ELR (cell line): ENCODE results near the gene SLC12A5.
"Not testable (repeated sequence)": the region's sequence is repeated elsewhere in the genome, so short reads cannot be mapped to it uniquely, and the experiment has no call there.

Source experiments
- DNase-seq: peaks from one replicate; pipeline ENCODE4 v3.0.0-alpha.2; 2015; ENCODE audit warnings: low read depth

The SLC12A5 gene

DNA sequence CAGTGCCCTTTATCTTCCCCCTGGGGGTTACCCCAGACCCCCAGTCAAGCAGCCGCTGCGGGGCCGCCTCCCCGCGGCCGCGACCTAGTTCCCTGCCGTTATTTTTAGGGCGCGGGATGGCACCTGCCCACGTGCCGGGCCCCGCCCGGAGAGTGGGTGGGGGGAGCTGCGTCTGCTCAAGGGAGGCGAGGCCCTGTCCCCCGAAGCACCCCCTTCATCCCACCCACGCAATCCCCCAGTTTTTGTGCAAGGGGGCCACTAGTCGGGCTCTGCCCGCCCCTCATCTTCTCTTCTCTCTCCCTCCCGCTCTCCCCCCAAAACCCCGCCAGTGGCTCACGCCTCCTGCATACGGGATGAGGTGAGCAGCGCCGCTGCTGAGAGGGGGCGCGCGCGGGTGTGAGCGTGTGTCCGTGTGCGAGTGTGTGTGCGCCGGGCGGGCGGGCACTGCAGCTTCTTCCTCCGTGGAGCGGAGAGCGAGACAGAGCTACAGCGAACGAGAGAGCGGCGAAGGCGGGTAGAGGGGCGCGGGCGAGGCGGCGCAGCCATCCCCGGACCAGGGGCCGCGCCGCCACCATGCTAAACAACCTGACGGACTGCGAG, at the start of gene SLC12A5:
SLC12A5 (plus strand) TSS at position 444 of the 600 bp plus-strand sequence; CDS start at position 574, 130 bp downstream.
- DNase-seq, result no peak

DNA sequence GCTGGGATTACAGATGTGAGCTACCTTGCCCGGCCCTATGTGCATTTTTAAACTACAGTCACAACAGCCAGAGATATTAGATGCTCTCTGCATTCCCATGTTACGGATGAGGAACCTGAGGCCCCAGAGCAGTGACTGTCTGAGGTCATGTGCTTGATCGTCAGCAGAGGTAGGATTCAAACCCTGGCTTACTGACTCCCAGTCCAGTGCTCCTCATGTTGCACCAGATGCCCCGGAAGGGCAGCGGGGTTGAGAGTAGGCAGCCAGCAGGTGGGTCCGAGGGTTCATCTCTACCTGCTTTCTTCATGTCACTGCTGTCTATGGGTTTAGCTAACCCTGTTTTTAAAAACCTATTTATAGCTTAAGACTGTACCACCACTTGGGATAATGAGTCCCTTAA, 47.8 kb upstream of the SLC12A5 start:
- DNase-seq, result no peak

DNA sequence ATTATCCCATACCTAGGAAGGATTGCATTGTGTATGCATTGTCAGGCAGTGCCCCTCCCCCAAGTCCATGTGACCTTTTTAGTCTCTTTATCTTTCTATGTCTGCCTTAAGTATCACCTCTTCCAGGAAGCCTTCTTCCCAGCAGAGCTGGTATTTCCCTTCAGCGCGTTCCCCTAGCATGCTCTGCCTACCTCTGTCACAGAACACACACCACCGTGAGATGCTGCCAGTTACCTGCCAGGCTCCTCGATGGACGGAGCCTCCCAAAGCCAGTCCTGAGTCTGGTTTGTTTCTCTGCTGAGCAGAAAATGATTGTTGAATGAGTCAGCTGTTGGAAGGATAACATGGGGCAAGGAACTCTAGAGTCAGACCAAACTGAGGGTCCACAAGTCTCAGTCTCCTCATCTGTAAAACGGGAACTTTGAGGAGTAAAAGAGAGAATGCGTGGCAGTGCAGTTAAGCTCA, 45.7 kb upstream of the SLC12A5 start:
- peak; percentile 35 for DNase-seq

DNA sequence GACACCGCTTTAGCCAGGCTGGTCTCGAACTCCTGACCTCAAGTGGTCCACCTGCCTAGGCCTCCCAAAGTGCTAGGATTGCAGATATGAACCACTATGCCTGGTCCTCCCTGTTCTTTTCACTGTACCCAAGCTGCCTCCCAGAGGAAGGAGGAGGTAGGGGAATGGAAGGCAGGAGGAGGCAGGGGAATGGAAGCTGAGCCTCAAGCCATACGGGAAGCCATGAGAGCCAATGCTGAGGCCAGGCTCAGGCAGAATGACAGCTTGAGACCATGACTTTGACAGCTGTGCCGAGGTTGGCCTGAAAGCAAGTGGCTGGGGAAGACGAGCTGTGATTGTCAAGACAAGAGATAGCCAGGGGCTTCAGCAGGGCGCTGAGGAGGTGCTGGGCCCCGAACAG, 43.4 kb upstream of the SLC12A5 start:
- peak; percentile 49 for DNase-seq

DNA sequence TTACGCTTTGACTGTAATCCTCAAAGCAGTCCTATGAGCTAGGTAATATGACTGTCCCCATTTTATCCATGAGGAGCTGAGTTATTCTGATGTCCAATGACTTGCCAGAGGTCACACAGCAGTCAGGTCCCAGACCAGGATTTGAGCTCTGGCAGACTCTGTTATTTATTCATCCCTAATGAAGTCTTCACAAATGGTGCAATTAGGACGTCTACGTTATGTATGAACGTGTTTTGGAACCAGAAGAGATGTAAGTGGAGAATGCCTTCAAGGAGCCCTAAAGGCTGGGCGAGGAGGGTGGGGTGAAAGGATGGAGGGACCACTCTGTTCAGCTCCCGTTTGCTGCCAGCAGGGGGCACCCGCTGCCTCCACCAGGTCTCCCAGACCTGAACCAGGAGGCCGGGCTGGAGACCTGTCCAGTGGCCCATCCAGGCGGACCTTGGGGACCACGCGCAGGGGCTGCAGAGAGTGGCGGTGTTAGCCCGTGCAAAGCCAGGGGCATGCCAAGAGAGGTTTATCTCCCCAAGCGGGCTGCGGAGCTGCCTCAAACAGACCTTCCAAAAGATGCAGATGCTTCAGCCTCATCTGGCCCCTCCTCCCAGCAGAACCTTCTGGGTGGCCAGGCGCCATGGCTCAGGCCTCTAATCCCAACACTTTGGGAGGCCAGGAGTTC, 41.8 kb upstream of the SLC12A5 start:
- DNase-seq, result peak; percentile 82

DNA sequence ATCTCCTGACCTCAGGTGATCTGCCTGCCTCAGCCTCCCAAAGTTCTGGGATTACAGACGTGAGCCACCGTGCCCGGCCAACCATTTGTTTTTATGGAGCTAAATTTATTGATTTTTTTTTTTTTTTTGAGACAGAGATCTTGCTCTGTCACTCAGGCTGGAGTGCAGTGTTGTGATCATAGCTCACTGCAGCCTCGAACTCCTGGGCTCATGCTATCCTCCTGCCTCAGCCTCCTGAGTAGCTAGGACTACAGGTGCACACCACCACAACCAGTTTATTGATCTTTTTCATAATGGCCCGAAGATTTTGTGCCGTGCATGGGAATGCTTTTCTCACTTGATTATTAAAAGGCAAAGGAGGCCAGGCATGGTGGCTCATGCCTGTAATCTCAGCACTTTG, 40.2 kb upstream of the SLC12A5 start:
- not testable (repeated sequence) for DNase-seq

DNA sequence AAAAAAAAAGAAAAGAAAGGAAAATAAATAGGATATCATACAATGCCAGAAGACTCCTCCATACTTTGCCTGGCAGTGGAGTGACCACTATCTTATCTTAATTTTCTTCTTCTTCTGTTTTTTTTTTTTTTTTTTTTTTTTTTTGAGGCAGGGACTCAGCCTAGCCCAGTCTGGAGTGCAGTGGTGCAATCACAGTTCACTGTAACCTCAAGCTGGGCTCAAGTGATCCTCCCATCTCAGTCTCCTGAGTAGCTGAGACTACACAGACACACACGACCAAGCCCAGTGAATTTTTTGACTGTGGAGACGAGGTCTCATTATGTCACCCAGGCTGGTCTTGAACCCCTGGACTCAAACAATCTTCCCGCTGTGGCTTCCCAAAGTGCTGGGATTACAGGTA, 37.4 kb upstream of the SLC12A5 start:
- no peak for DNase-seq

DNA sequence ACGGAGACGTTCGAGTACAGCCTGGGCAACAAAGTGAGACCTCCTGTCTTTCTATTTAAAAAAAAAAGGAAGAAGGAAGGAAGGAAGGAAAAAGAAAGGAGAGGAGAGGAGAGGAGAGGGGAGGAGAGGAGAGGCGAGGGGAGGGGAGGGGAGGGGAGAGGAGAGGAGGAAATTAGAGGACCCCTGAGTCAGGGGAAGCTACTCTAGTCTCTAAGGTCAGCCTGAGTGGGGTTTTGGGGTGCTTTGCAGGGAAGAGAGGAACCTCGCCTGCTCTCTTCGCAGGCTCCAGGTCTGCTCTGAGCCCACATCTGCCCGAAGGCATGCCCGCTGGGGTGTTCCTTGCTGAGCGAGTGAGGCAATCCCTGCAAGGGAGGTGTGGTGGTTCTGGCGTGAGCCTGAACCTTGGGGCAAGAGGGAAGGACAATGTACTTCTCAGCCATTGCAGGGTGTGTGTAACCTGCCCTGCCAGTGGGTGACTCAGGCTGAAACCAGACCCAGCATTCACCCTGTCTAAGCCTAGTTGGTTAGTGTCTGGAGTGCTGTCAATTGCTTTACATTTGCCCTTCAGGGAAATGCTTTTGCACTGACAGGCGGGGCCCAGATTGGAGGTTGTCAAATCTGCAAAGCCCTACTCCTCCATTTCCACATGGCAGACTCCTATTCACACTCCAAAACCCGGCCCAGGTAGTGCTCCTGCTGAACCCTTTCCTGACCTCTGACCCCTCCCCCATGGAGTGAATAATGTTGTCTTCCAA, 35.6 kb upstream of the SLC12A5 start:
- peak; percentile 87 for DNase-seq

DNA sequence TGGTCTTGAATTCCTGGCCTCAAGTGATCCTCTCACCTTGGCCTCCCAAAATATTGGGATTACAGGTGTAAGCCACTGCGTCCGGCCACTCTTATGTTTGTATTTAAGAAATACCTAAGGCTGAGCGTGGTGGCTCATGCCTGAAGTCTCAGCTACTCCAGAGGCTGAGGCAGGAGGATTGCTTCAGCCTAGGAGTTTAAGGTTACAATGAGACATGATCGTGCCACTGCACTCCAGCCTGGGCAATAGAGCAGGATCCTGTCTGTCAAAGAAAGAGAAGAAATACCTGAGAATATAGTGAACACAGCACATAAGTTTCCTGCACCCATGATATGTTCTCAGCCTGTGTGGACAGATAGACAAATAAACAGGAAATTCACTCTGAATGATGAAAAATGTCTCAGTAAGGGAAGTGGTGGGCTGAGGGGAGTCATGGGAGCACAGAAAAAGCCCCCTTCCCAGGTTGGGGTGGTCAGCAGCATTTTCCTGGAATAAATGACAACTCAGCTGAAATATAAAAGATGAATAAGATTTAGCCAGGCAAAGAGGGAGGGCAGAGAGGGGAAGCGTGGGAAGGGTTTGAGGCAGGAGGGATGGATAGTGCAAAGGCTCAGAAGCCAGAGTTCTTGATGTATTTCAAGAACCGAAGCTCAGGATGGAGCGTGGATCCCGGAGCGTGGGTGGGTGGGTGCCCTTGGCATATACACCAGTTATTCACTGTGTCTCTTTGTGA, 34.1 kb upstream of the SLC12A5 start:
- DNase-seq, result no peak

DNA sequence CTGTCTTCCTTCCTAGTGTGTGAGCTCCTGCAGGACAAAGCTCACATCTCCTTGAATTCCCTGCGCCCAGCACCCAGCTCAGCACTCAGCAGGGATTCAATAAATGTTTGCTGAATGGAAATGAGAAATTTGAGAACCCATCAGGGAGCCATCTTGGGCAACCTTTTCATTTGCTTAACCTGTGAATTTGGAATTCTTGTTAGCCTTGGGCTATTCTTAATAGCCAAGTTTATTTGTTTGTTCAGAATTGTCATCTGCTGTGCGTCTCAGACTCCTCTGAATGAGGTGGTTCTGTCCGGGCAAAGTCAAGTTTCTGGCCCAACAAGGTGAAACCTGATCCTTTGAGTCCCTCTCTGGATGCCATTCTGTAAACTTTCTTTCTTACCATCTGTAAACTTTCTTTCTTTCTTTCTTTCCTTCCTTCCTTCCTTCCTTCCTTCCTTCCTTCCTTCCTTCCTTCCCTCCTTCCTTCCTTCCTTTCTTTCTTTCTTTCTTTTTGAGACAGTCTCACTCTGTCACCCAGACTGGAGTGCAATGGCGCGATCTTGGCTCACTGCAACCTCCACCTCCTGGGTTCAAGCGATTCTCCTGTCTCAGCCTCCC, 33.4 kb upstream of the SLC12A5 start:
- not testable (repeated sequence) for DNase-seq

DNA sequence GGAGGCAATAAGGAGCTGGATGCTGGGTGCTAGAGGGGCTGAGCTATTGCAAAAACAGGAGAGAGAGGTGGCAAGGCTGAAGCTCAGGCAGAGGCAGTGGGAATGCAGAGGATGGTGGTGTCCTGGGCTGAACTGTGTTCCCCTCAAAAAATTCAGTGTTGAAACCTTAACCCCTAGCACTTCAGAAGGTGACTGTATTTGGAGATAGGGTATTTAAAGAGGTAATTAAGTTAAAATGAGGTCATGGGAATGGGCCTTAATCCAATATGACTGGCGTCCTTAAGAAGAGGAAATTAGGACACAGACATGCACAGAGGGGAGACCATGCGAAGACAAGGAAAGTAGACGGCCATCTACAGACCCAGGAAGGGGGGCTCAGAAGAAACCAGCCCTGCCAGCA, 31.8 kb upstream of the SLC12A5 start:
- DNase-seq, result no peak

DNA sequence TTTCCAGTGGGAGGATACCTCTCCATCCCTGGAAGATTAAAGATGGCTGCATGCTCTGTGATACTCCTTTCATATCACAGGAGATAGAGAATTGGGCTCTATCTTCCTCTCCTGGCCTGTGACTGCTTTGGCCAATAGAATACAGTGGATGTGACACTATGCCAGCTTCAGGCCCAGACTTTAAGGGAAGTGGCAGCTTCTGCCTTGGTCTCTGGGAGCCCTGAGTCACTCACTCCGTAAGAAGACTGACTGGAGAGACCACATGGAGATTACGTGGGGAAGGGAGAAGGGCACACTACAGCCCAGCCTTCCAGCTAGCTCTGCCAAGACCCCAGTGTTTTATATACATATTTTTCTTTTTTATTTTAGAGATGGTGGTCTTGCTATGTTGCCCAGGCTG, 30.7 kb upstream of the SLC12A5 start:
- DNase-seq, result no peak

DNA sequence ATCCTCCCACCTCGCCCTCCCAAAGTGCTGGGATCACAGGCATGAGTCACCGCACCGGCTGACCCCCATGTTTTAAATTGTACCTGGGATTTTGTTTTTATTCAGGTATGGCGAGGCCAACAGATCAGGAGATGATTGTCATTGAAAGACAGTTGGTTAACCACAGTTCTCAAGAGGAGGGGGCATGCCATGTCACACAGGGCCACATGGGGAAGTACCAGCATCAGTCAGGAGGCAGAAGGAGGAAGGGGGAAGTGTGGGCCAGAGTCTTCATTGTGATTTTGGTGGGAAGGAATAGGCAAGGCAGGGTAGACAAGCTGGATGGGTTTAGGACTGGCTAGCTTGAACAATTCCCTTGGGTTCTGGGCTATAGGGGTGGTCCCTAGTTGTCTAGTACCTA, 30.3 kb upstream of the SLC12A5 start:
- DNase-seq, result no peak

DNA sequence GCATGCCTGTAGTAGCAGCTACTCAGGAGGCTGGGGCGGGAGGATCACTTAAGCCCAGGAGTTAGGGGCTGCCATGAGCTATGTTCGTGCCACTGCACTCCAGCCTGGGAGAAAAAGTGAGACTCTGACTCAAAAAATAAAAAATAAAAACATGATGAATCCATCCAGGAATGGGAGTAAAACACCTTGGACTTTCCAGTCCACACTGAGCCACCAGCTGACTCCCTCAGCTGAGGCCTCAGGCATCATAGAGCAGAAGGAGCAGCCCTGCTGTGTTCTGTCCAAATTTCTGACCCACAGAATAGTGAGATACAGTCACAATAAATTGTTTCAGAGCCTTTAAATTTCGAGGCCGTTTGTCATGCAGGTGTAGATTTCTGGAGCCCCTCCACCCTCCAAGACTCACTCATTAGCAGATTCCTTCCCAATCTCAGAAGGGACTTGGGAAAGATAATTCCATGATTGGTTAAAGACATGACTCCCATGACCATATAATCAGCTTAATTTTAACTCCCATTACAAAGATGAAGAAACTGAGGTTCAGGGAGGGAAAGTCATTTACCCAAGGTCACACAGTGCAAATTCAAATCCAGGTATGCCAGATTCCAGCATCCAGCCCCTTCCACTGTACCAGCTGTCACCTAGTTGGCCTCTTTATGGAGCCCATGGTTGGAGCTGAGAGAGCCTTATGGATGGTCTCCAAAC, 29.3 kb upstream of the SLC12A5 start:
- no peak for DNase-seq

DNA sequence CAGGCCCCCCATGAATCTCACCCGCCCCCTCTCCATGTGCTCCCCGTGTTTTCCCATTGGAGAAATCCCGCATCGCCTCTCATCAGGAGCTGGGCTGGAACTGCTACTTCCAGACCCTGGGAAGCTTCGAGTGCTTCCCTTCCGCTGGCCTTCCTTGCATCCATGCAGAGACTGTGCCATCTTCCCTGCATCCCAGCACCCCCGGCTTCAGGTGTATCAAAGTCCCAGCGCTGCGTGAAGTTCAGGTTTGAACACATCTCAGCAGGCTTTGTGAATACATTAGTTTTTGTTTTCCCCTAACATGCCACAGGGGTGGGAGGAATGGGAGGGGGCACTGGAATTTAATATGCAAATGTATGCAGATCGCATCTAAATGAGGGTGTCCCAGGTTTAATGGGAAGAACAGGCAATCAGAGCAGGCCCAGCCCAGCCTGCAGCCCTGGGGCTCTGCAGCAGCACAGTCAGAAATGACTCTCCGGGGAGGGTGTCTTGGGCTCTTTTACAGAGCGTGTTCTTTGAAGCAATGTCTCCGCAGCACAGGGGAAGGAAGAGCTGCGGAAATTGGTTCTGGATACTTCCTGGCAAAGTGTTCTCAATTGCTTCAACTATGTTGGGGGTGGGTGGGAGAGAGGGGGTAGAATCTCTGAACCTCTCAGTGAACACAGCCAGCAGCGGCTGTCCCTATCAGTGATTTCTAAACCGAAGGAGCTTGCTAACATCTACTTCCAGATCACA, 28.6 kb upstream of the SLC12A5 start:
- no peak for DNase-seq

DNA sequence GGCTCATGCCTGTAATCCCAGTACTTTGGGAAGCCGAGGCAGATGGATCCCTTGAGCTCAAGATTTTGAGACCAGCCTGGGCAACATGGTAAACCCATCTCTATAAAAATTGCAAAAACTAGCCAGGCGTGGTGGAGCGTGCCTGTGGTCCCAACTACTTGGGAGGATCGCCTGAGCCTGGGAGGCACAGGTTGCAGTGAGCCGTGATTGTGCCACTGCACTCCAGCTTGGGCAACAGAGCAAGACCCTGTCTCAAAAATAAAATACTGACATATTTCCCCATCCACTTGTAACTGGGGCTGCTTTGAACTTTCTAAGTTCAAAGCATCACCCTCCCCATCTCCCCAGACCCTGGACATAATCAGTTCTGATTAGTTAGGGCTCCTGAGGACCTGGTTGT, 27.5 kb upstream of the SLC12A5 start:
- DNase-seq, result no peak

DNA sequence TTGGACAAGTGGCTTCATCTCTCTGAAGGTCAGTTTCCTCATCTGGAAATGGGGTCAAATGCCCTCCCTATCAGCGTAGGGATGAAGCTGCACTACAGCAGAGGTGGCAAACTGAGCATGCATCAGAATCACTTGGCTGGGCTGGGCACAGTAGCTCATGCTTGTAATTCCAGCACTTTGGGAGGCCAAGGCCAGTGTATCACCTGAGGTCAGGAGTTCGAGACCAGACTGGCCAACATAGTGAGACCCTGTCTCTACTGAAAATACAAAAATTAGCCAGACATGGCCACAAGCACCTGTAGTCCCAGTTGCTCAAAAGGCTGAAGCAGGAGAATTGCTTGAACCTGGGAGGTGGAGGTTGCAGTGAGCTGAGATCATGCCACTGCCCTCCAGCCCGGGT, 27.0 kb upstream of the SLC12A5 start:
- no peak for DNase-seq

DNA sequence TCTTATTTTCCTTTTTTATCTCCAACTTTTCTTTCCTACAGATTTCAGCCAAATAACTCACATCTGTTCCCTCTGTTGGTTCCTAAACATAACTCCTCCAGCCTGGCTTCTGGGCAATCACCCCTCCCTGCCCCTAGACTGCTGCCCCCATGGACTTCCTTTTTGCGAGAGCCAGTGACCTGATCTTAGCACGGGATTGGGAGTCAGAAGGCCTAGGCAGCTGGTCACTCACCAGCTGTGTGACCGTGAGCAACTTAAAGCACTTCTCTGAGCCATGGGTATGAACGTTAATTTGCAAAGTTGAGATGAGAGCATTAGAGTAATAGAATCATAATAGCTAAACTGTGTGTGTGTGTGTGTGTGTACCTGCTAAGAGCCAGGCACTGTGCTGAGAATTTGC, 24.8 kb upstream of the SLC12A5 start:
- DNase-seq, result no peak

DNA sequence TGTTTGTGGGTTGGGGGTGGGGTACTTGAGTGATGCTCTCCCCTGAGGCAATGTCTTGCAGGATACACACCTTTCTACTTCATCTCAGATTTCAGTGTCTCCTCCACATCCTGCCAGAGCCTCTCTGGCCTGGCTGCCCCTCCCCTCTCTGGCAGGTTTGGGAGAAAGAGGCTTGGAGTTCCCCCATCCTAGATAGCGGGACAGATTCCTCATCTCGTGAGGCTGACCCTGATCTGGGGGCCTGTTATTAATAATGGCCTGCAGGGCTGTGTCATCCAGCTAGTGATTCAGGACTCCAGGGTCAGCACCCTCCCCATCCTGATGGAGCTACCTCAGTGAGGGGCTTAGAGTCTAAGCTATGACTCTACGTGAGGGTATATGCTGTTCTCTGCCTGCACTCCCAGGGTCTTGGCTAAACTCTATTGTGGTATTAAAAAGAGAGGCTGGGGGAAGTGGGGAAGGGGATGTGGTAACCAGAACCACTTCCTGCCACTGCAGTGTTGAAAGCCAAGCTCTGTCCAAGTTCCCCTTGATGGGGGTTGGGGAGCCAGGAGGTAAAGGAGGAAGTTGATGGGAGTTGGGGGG, 24.0 kb upstream of the SLC12A5 start:
- DNase-seq, result peak; percentile 39

DNA sequence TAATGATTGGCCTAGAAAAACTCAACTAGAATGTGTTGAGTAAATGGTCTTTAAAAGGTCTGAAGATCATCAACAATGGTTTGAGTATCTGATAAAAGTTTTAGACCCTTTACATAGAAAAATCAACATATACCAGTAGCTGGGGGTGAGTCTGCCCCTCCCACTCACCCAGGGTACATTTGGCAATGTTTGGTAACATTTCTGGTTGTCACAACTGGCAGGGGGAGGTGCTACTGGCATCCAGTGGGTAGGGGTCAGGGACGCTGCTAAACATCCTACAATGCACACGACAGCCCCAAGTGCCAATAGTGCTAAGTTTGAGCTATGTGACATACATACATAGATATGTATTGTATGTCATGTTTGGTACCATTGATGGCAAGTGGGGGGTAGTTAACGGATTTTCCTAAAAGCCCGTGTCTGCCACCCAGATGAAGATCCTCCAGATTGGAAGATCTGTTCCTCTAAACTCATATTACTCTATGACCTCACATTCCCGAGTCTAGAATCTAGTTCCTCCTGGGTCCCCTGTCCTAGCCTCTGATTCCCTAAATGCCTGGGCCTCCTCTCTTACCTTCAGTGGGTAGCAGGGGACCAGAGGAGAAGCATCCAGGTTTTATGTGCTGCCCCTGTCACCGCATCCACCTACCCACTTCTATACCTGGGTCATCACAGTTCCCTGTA, 22.9 kb upstream of the SLC12A5 start:
- DNase-seq, result no peak
